Mesendoderm (in vitro differentiated cells): Measurements from ENCODE around the gene TMEM134.

Experiments
- DNase-seq: peaks from one replicate; pipeline ENCODE4 v3.0.0; 2013
- H2AK5ac ChIP-seq: 2 replicates; pipeline ENCODE4 v1.6.1; 2013; ENCODE audit warnings: low read length, inconsistent platforms
- H2BK120ac ChIP-seq: 2 replicates; pipeline ENCODE4 v1.6.1; 2013; ENCODE audit warnings: low read depth, mild to moderate bottlenecking, low read length, moderate library complexity, mixed read lengths
- H2BK15ac ChIP-seq: replicated peaks from 2 replicates; pipeline ENCODE4 v1.6.1; 2013; ENCODE audit warnings: low read depth, mild to moderate bottlenecking, moderate library complexity
- H2BK5ac ChIP-seq: 2 replicates; pipeline ENCODE4 v1.6.1; 2013; ENCODE audit warnings: low read length, inconsistent platforms
- H3K18ac ChIP-seq: 2 replicates; pipeline ENCODE4 v1.6.1; 2013; ENCODE audit warnings: mild to moderate bottlenecking, low read length, mixed read lengths
- H3K23ac ChIP-seq: one replicate; pipeline ENCODE4 v1.6.1; 2013; ENCODE audit warnings: low read length
- H3K27ac ChIP-seq: 2 replicates; pipeline ENCODE4 v1.5.1; 2013; ENCODE audit warnings: low read depth, mild to moderate bottlenecking, inconsistent platforms, low read length, moderate library complexity
- H3K27me3 ChIP-seq: 2 replicates; pipeline ENCODE4 v1.6.1; 2013; ENCODE audit warnings: low read length, control low read depth, mild to moderate bottlenecking, inconsistent platforms; ENCODE audit not compliant: insufficient read depth, poor library complexity
- H3K36me3 ChIP-seq: 2 replicates; pipeline ENCODE4 v1.6.1; 2013; ENCODE audit warnings: low read length, inconsistent platforms; ENCODE audit not compliant: control insufficient read depth, insufficient read depth
- H3K4ac ChIP-seq: one replicate; pipeline ENCODE4 v1.6.1; 2013; ENCODE audit warnings: low read depth, mild to moderate bottlenecking, low read length, moderate library complexity
- H3K4me1 ChIP-seq: 2 replicates; pipeline ENCODE4 v1.6.1; 2013; ENCODE audit warnings: low read depth, low read length, inconsistent platforms; ENCODE audit not compliant: control insufficient read depth
- H3K4me2 ChIP-seq: 2 replicates; pipeline ENCODE4 v1.6.1; 2013; ENCODE audit warnings: low read length
- H3K4me3 ChIP-seq: 2 replicates; pipeline ENCODE4 v1.5.1; 2013; ENCODE audit warnings: mild to moderate bottlenecking, low read length
- H3K56ac ChIP-seq: one replicate; pipeline ENCODE4 v1.6.1; 2013; ENCODE audit warnings: low read length
- H3K79me1 ChIP-seq: 2 replicates; pipeline ENCODE4 v1.6.1; 2013; ENCODE audit warnings: low read length, inconsistent platforms
- H3K79me2 ChIP-seq: 2 replicates; pipeline ENCODE4 v1.6.1; 2013; ENCODE audit warnings: mild to moderate bottlenecking, low read length; ENCODE audit not compliant: control insufficient read depth, insufficient read depth
- H3K9ac ChIP-seq: 2 replicates; pipeline ENCODE4 v1.6.1; 2013; ENCODE audit warnings: low read length, inconsistent platforms
- H4K5ac ChIP-seq: one replicate; pipeline ENCODE4 v1.6.1; 2013; ENCODE audit warnings: low read length
- H4K8ac ChIP-seq: one replicate; pipeline ENCODE4 v1.6.1; 2013; ENCODE audit warnings: low read depth, mild to moderate bottlenecking, control low read depth, low read length, moderate library complexity
- WGBS: extraction: QIAGEN DNeasy Blood & Tissue Kit; methylation state at CpG from one replicate; pipeline ENCODE4 v1.1.7; 2013; ENCODE audit warnings: low lambda C conversion rate, missing lambda C conversion rate; ENCODE audit not compliant: insufficient coverage; ENCODE audit errors: extremely low coverage; 5-methylcytosine and 5-hydroxymethylcytosine counted together

TMEM134 gene

GRCh38 chr11:67472882-67473281 lies 3.8 kb upstream of the TMEM134 start:
- Histone ChIP-seq H3K56ac (no peak overlapping the region), H2BK5ac (no peak overlapping the region), H3K27me3 (no peaks in the 10 kb centered on the region), H2BK120ac (no peak overlapping the region), H2BK15ac (no peak overlapping the region), H3K79me1 (peaks cover 2% of the 10 kb centered on the region), H3K27ac (no peak overlapping the region), H2AK5ac (no peak overlapping the region), H3K4me1 (peaks cover 3% of the 10 kb centered on the region), H3K36me3 (no peaks in the 10 kb centered on the region), H4K8ac (no peak overlapping the region), H3K79me2 (no peaks in the 10 kb centered on the region), H3K4ac (no peak overlapping the region), H3K4me3 (no peak overlapping the region), H4K5ac (no peak overlapping the region), H3K9ac (no peak overlapping the region), H3K18ac (no peak overlapping the region), H3K23ac (no peak overlapping the region), H3K4me2 (no peak overlapping the region)
- DNase-seq: no peak
- WGBS: no CpG with 5 or more reads among the region's 7 CpGs

- no CpG with 5 or more reads among the region's 8 CpGs for WGBS
These were observed 1.4 kb upstream of the TMEM134 start for GRCh38 chr11:67470337-67471002.

GRCh38 chr11:67469508-67469811 lies 409 bp upstream of the TMEM134 start:
- H3K27ac ChIP-seq: no peak overlapping the region
- H3K4me2 ChIP-seq: peak overlapping the region; percentile 91
- H3K4me1 ChIP-seq: peaks cover 3% of the 10 kb centered on the region
- H3K23ac ChIP-seq: no peak overlapping the region
- H3K79me1 ChIP-seq: peaks cover 2% of the 10 kb centered on the region
- peak overlapping the region; percentile 86 for H3K9ac ChIP-seq
- H3K4me3 ChIP-seq: peak overlapping the region; percentile 50
- peak overlapping the region; percentile 93 for H3K4ac ChIP-seq
- no peaks in the 10 kb centered on the region for H3K27me3 ChIP-seq
- H3K79me2 ChIP-seq: no peaks in the 10 kb centered on the region
- peak overlapping the region; percentile 94 for H4K8ac ChIP-seq
- peak overlapping the region; percentile 93 for H3K56ac ChIP-seq
- H3K18ac ChIP-seq: peak overlapping the region; percentile 65
- no peak overlapping the region for H2AK5ac ChIP-seq
- no peak overlapping the region for H2BK5ac ChIP-seq
- H4K5ac ChIP-seq: peak overlapping the region; percentile 98
- WGBS: no CpG with 5 or more reads among the region's 9 CpGs
- no peaks in the 10 kb centered on the region for H3K36me3 ChIP-seq
- H2BK120ac ChIP-seq: no peak overlapping the region
- DNase-seq: no peak
- no peak overlapping the region for H2BK15ac ChIP-seq

More at GRCh38 chr11:67470337-67471002, 1.4 kb upstream of the TMEM134 start:
- Histone ChIP-seq H4K8ac (no peak overlapping the region), H3K27me3 (no peaks in the 10 kb centered on the region), H3K4me1 (peaks cover 3% of the 10 kb centered on the region), H3K36me3 (no peaks in the 10 kb centered on the region), H4K5ac (no peak overlapping the region), H3K27ac (no peak overlapping the region), H2BK120ac (no peak overlapping the region), H3K23ac (no peak overlapping the region), H3K18ac (no peak overlapping the region), H3K9ac (no peak overlapping the region), H3K4me3 (no peak overlapping the region), H3K56ac (no peak overlapping the region), H2AK5ac (no peak overlapping the region), H3K4ac (no peak overlapping the region), H3K4me2 (no peak overlapping the region), H3K79me1 (peaks cover 2% of the 10 kb centered on the region), H2BK5ac (no peak overlapping the region), H3K79me2 (no peaks in the 10 kb centered on the region), H2BK15ac (no peak overlapping the region)
- no peak for DNase-seq

GRCh38 chr11:67468456-67468758 lies 644 bp downstream of the TMEM134 start:
- H3K56ac ChIP-seq: peak overlapping the region; percentile 96
- H3K36me3 ChIP-seq: no peaks in the 10 kb centered on the region
- peak overlapping the region; percentile 92 for H3K4ac ChIP-seq
- H2BK5ac ChIP-seq: no peak overlapping the region
- H3K79me2 ChIP-seq: no peaks in the 10 kb centered on the region
- H3K4me1 ChIP-seq: peaks cover 3% of the 10 kb centered on the region
- H3K23ac ChIP-seq: no peak overlapping the region
- no CpG with 5 or more reads among the region's 6 CpGs for WGBS
- H3K4me2 ChIP-seq: peak overlapping the region; percentile 92
- H3K27ac ChIP-seq: no peak overlapping the region
- peak overlapping the region; percentile 24 for H2AK5ac ChIP-seq
- peak overlapping the region; percentile 77 for H3K18ac ChIP-seq
- H2BK120ac ChIP-seq: peak overlapping the region; percentile 5
- H3K27me3 ChIP-seq: no peaks in the 10 kb centered on the region
- peak overlapping the region; percentile 83 for H3K4me3 ChIP-seq
- DNase-seq: no peak
- H3K9ac ChIP-seq: peak overlapping the region; percentile 91
- H4K5ac ChIP-seq: no peak overlapping the region
- H2BK15ac ChIP-seq: no peak overlapping the region
- H4K8ac ChIP-seq: no peak overlapping the region
- H3K79me1 ChIP-seq: peaks cover 2% of the 10 kb centered on the region

- H3K36me3 ChIP-seq: no peaks in the 10 kb centered on the region
- peak overlapping the region; percentile 5 for H2BK120ac ChIP-seq
- peak overlapping the region; percentile 66 for H3K23ac ChIP-seq
- H2BK5ac ChIP-seq: no peak overlapping the region
- H4K5ac ChIP-seq: no peak overlapping the region
- H3K27ac ChIP-seq: no peak overlapping the region
- H3K4me1 ChIP-seq: peaks cover 3% of the 10 kb centered on the region
- H3K56ac ChIP-seq: peak overlapping the region; percentile 96
- no peak overlapping the region for H3K4ac ChIP-seq
- H2AK5ac ChIP-seq: no peak overlapping the region
- H3K4me3 ChIP-seq: no peak overlapping the region
- no CpG with 5 or more reads among the region's 5 CpGs for WGBS
- no peak overlapping the region for H2BK15ac ChIP-seq
- no peak for DNase-seq
- H3K18ac ChIP-seq: no peak overlapping the region
- H3K9ac ChIP-seq: peak overlapping the region; percentile 91
- no peak overlapping the region for H4K8ac ChIP-seq
- no peaks in the 10 kb centered on the region for H3K27me3 ChIP-seq
- peak overlapping the region; percentile 92 for H3K4me2 ChIP-seq
- no peaks in the 10 kb centered on the region for H3K79me2 ChIP-seq
- H3K79me1 ChIP-seq: peaks cover 2% of the 10 kb centered on the region
These were observed 995 bp downstream of the TMEM134 start for GRCh38 chr11:67468056-67468455.
